ENCODE measurements around the gene RALGPS1. TPM values are rescaled to one million over a fixed set of nuclear protein-coding genes. Genes with fewer than 3 reads are reported as not detected.

Gene RALGPS1
- polyA plus RNA-seq, 4 donors = 16.6 to 53.3 (median 26.8) TPM

DNA sequence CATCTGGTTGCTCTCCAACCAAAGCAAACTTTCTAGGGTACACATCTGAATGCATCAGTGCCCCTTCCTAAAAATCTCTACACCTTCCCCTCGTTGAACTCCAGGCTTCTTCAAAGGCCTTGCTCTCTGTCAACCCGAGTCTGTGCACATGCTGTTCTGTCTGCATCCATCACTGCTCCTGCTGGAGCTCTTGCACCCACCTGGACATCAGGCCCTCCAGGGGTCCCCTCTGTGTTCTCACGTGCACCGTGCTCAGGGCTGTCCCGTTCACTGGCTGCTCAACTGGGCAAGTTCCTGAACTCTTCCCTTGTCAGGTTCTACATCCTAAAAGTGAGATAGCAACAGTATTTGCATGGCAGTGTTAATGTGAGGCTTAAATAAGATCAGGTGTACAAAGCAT, 270.6 kb downstream of the RALGPS1 start:
- 82 to 92% (median 84%) methylated on average over 5 of the region's 5 CpGs for WGBS, 3 donors
- FAIRE-seq = no peak
- no peak overlapping the region for H3K4me3 ChIP-seq (ENCODE audit: low read depth in 1 of 3, low read length in 3 of 3)
- peaks cover 0 to 62% (median 6%) of the 10 kb centered on the region in 3 donors for H3K36me3 ChIP-seq (ENCODE audit: control insufficient read depth in 3 of 3, insufficient read depth in 2 of 3, low read depth in 1 of 3, low read length in 3 of 3)
- H3K4me1 ChIP-seq (ENCODE audit: control insufficient read depth in 3 of 3, insufficient read depth in 2 of 3, low read depth in 1 of 3, low read length in 2 of 3) = peaks cover 0 to 36% (median 0%) of the 10 kb centered on the region in 3 donors
- no peak for DNase-seq
- H3K9me3 ChIP-seq (ENCODE audit: control insufficient read depth in 2 of 2, insufficient read depth in 1 of 2, low read depth in 1 of 2, low read length in 1 of 2) = no peaks in the 10 kb centered on the region
- H3K27me3 ChIP-seq (ENCODE audit: control insufficient read depth in 3 of 3, insufficient read depth in 3 of 3, low read length in 3 of 3) = no peaks in the 10 kb centered on the region
- H3K27ac ChIP-seq (ENCODE audit: low read depth in 1 of 3, low read length in 2 of 3) = peak overlapping the region in 1 of 3 donors; percentile 27

DNA sequence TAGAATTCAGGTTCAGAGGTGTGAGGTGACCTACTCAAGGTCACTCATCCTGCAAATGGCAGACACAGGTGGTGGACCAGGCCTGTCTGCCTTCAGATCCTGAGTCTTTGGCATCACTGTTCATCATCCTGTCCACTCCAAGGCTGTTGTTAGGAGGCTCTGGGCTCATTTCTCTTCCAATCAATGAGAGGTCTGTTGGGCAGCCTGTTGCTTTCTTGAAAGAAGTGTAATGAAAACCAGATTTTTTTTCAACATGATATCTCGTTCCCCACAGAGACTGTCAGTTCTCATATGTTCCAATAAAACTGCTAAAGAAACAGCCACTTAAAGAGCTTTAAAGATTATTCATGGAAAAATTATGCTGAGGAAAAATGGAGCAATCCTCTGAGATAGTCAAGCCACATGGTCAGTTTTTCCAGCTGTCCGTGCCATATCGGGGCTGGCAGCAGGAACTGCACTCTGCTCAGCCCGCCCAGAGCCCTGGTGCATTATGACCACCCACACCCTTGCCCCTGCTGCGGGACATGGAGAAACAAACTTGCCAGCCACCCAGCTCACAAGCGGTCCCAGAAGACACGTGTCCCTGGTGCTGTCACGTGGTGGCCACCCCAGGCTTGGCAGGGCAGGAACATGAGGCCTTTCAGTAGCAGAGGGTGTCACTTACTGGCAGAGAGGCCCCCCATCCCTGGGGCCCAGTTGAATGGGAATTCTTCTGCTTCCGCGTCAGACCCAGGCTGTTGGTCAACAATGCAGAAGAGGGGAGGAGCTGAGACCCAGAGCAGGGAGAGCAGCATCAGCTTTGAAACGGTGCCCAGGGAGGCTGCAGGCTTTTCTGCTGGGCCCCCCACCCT, 271.6 kb downstream of the RALGPS1 start:
- FAIRE-seq (no peak), DNase-seq (peak in 1 of 2 donors; percentile 61)
- Histone ChIP-seq H3K9me3 (ENCODE audit: control insufficient read depth in 2 of 2, insufficient read depth in 1 of 2, low read depth in 1 of 2, low read length in 1 of 2) (no peaks in the 10 kb centered on the region), H3K27ac (ENCODE audit: low read depth in 1 of 3, low read length in 2 of 3) (peak overlapping the region in 2 of 3 donors; percentile 78 to 92), H3K27me3 (ENCODE audit: control insufficient read depth in 3 of 3, insufficient read depth in 3 of 3, low read length in 3 of 3) (no peaks in the 10 kb centered on the region), H3K4me1 (ENCODE audit: control insufficient read depth in 3 of 3, insufficient read depth in 2 of 3, low read depth in 1 of 3, low read length in 2 of 3) (peaks cover 0 to 27% (median 0%) of the 10 kb centered on the region in 3 donors), H3K4me3 (ENCODE audit: low read depth in 1 of 3, low read length in 3 of 3) (no peak overlapping the region), H3K36me3 (ENCODE audit: control insufficient read depth in 3 of 3, insufficient read depth in 2 of 3, low read depth in 1 of 3, low read length in 3 of 3) (peaks cover 0 to 52% (median 6%) of the 10 kb centered on the region in 3 donors)
- 57 to 79% (median 76%) methylated on average over 11 of the region's 11 CpGs for WGBS, 3 donors

DNA sequence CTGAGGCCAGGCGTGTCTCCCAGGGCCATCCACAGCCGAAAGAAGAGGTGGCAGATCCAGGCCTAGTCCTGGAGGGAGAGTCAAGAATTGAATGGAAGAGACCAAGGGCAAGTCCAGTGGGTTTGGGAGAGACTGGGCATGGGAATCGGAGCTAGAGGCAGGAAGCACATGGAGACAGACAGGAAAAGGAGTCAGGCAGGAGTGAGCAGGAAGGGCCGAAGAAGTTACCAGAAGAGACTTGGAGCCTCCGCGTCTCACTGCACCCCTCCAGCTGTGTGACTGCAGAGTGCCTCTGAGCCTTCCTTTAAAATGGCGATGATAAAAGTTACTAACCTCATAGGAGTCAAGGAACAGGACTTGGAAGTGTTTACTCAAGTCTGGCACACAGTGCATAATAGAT, 272.2 kb downstream of the RALGPS1 start:
- 62 to 85% (median 84%) methylated on average over 7 of the region's 7 CpGs for WGBS, 3 donors
- H3K36me3 ChIP-seq (ENCODE audit: control insufficient read depth in 3 of 3, insufficient read depth in 2 of 3, low read depth in 1 of 3, low read length in 3 of 3) = peaks cover 0 to 46% (median 6%) of the 10 kb centered on the region in 3 donors
- no peak for FAIRE-seq

DNA sequence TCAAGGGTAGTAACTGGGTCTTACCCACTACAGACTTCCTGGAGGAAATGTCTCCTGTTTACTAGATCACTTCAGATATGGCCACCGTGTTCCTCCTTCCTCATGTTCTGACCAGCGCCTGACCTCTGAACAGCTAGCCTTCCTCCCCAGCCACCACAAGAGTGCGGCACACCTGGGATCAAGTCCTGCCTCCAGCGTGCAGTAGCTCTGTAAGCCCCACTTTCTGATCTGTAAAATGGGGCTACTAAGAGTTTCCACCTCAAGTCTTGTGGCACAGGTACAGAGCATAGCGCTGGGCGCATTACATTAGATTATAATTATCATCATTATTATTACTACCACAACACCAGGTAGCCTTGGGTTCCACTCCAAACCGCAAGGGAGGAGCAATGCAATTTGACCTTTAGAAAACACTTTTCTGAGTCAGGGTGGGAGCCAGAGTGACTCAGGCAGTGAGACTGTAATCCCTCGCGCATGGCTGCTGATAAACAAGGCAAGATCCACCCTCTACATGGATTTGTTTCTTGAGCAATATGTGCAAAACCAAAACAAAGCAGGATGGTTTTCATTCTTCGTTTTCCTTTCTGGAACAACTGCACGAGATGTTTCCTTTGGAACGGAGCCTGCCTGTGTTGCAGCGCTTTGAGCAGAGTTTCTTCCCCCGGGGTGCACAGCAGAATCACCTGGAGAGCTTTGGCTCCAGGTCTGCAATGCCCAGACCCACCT, 272.8 kb downstream of the RALGPS1 start:
- no peaks in the 10 kb centered on the region for H3K9me3 ChIP-seq (ENCODE audit: control insufficient read depth in 2 of 2, insufficient read depth in 1 of 2, low read depth in 1 of 2, low read length in 1 of 2)
- no peak for FAIRE-seq
- 59 to 74% (median 71%) methylated on average over 14 of the region's 14 CpGs for WGBS, 3 donors

More for the DNA sequence above, 272.2 kb downstream of the RALGPS1 start:
- Histone ChIP-seq H3K4me3 (ENCODE audit: low read depth in 1 of 3, low read length in 3 of 3) (no peak overlapping the region), H3K27me3 (ENCODE audit: control insufficient read depth in 3 of 3, insufficient read depth in 3 of 3, low read length in 3 of 3) (no peaks in the 10 kb centered on the region), H3K9me3 (ENCODE audit: control insufficient read depth in 2 of 2, insufficient read depth in 1 of 2, low read depth in 1 of 2, low read length in 1 of 2) (no peaks in the 10 kb centered on the region), H3K4me1 (ENCODE audit: control insufficient read depth in 3 of 3, insufficient read depth in 2 of 3, low read depth in 1 of 3, low read length in 2 of 3) (peaks cover 0 to 27% (median 0%) of the 10 kb centered on the region in 3 donors), H3K27ac (ENCODE audit: low read depth in 1 of 3, low read length in 2 of 3) (peak overlapping the region in 2 of 3 donors; percentile 78 to 92)
- DNase-seq = no peak

DNA sequence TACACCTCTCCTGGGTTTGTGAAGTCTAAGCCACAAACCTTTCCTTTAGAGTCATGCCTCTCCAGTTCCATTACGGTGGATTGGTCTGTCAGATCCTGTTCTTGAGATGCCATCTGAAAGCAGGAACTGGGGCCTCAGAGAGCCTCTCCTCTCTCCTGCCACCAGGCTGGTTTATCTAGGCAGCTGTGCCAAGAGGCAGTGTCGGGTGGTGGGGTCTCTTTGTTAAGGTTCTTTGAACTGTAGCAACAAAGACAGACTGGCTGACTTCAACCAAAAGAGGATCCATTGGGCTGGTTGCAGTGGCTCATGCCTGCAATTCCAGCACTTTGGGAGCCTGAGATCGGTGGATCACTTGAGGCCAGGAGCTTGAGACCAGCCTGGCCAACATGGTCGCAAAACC, 273.8 kb downstream of the RALGPS1 start:
- Histone ChIP-seq H3K27me3 (ENCODE audit: control insufficient read depth in 3 of 3, insufficient read depth in 3 of 3, low read length in 3 of 3) (no peaks in the 10 kb centered on the region), H3K36me3 (ENCODE audit: control insufficient read depth in 3 of 3, insufficient read depth in 2 of 3, low read depth in 1 of 3, low read length in 3 of 3) (peaks cover 0 to 52% (median 4%) of the 10 kb centered on the region in 3 donors), H3K4me3 (ENCODE audit: low read depth in 1 of 3, low read length in 3 of 3) (no peak overlapping the region), H3K9me3 (ENCODE audit: control insufficient read depth in 2 of 2, insufficient read depth in 1 of 2, low read depth in 1 of 2, low read length in 1 of 2) (no peaks in the 10 kb centered on the region), H3K27ac (ENCODE audit: low read depth in 1 of 3, low read length in 2 of 3) (peak overlapping the region in 1 of 3 donors; percentile 25), H3K4me1 (ENCODE audit: control insufficient read depth in 3 of 3, insufficient read depth in 2 of 3, low read depth in 1 of 3, low read length in 2 of 3) (peaks cover 0 to 27% (median 0%) of the 10 kb centered on the region in 3 donors)
- no peak for DNase-seq
- no peak for FAIRE-seq
- WGBS, 3 donors = 93 to 96% (median 95%) methylated on average over 4 of the region's 4 CpGs

More for the DNA sequence above, 272.8 kb downstream of the RALGPS1 start:
- DNase-seq = peak; percentile 20 to 59
- Histone ChIP-seq H3K4me3 (ENCODE audit: low read depth in 1 of 3, low read length in 3 of 3) (no peak overlapping the region), H3K27me3 (ENCODE audit: control insufficient read depth in 3 of 3, insufficient read depth in 3 of 3, low read length in 3 of 3) (no peaks in the 10 kb centered on the region), H3K27ac (ENCODE audit: low read depth in 1 of 3, low read length in 2 of 3) (peak overlapping the region in 2 of 3 donors; percentile 78 to 92), H3K36me3 (ENCODE audit: control insufficient read depth in 3 of 3, insufficient read depth in 2 of 3, low read depth in 1 of 3, low read length in 3 of 3) (peaks cover 0 to 49% (median 6%) of the 10 kb centered on the region in 3 donors), H3K4me1 (ENCODE audit: control insufficient read depth in 3 of 3, insufficient read depth in 2 of 3, low read depth in 1 of 3, low read length in 2 of 3) (peaks cover 0 to 27% (median 0%) of the 10 kb centered on the region in 3 donors)

DNA sequence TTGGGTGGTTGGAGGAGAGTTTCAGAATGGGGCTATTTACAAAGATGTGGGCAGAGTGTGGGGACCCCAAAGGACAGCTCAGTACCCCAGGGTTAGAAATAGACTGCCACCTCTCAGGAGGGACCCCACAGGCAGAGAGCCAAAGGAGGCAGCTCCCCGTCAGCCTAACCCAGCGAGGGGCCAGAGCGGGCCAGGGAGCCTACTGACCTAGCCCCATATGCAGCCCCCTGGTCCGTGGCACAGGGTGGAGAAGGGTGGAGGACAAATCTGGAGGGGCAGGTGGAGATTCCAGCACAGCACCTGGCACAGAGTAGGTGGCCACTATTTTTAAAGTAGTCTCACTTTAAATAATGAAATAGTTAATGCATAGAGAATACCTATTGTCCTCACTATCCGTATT, 275.0 kb downstream of the RALGPS1 start:
- peaks cover 0 to 38% (median 0%) of the 10 kb centered on the region in 3 donors for H3K4me1 ChIP-seq (ENCODE audit: control insufficient read depth in 3 of 3, insufficient read depth in 2 of 3, low read depth in 1 of 3, low read length in 2 of 3)
- WGBS, 3 donors = 73 to 76% (median 74%) methylated on average over 5 of the region's 5 CpGs
- DNase-seq (no peak), FAIRE-seq (no peak)
- no peak overlapping the region for H3K27ac ChIP-seq (ENCODE audit: low read depth in 1 of 3, low read length in 2 of 3)
- no peak overlapping the region for H3K4me3 ChIP-seq (ENCODE audit: low read depth in 1 of 3, low read length in 3 of 3)
- H3K27me3 ChIP-seq (ENCODE audit: control insufficient read depth in 3 of 3, insufficient read depth in 3 of 3, low read length in 3 of 3) = no peaks in the 10 kb centered on the region
- H3K9me3 ChIP-seq (ENCODE audit: control insufficient read depth in 2 of 2, insufficient read depth in 1 of 2, low read depth in 1 of 2, low read length in 1 of 2) = no peaks in the 10 kb centered on the region
- peaks cover 0 to 46% (median under 1%) of the 10 kb centered on the region in 3 donors for H3K36me3 ChIP-seq (ENCODE audit: control insufficient read depth in 3 of 3, insufficient read depth in 2 of 3, low read depth in 1 of 3, low read length in 3 of 3)

GRCh38 chr9:127192744-127193143, 278.2 kb downstream of the RALGPS1 start:
- Histone ChIP-seq H3K36me3 (ENCODE audit: control insufficient read depth in 3 of 3, insufficient read depth in 2 of 3, low read depth in 1 of 3, low read length in 3 of 3) (peaks cover 0 to 55% (median 0%) of the 10 kb centered on the region in 3 donors), H3K9me3 (ENCODE audit: control insufficient read depth in 2 of 2, insufficient read depth in 1 of 2, low read depth in 1 of 2, low read length in 1 of 2) (no peaks in the 10 kb centered on the region), H3K27me3 (ENCODE audit: control insufficient read depth in 3 of 3, insufficient read depth in 3 of 3, low read length in 3 of 3) (no peaks in the 10 kb centered on the region), H3K4me1 (ENCODE audit: control insufficient read depth in 3 of 3, insufficient read depth in 2 of 3, low read depth in 1 of 3, low read length in 2 of 3) (peaks cover 0 to 47% (median 0%) of the 10 kb centered on the region in 3 donors), H3K4me3 (ENCODE audit: low read depth in 1 of 3, low read length in 3 of 3) (no peak overlapping the region), H3K27ac (ENCODE audit: low read depth in 1 of 3, low read length in 2 of 3) (no peak overlapping the region)
- FAIRE-seq (no peak), DNase-seq (no peak)
- 87 to 92% (median 91%) methylated on average over 3 of the region's 3 CpGs for WGBS, 3 donors

GRCh38 chr9:127193483-127193882, 278.9 kb downstream of the RALGPS1 start:
- no peak for FAIRE-seq
- no peak overlapping the region for H3K4me3 ChIP-seq (ENCODE audit: low read depth in 1 of 3, low read length in 3 of 3)
- no peaks in the 10 kb centered on the region for H3K27me3 ChIP-seq (ENCODE audit: control insufficient read depth in 3 of 3, insufficient read depth in 3 of 3, low read length in 3 of 3)
- peaks cover 0 to 60% (median 0%) of the 10 kb centered on the region in 3 donors for H3K36me3 ChIP-seq (ENCODE audit: control insufficient read depth in 3 of 3, insufficient read depth in 2 of 3, low read depth in 1 of 3, low read length in 3 of 3)
- peaks cover 0 to 49% (median 0%) of the 10 kb centered on the region in 3 donors for H3K4me1 ChIP-seq (ENCODE audit: control insufficient read depth in 3 of 3, insufficient read depth in 2 of 3, low read depth in 1 of 3, low read length in 2 of 3)
- H3K27ac ChIP-seq (ENCODE audit: low read depth in 1 of 3, low read length in 2 of 3) = peak overlapping the region in 1 of 3 donors; percentile 5
- H3K9me3 ChIP-seq (ENCODE audit: control insufficient read depth in 2 of 2, insufficient read depth in 1 of 2, low read depth in 1 of 2, low read length in 1 of 2) = no peaks in the 10 kb centered on the region
- no peak for DNase-seq
- 93 to 100% (median 97%) methylated on average over 1 of the region's 1 CpG for WGBS, 3 donors
